Measurements from ENCODE around the gene PRKCI. TPM values are rescaled to one million over a fixed set of nuclear protein-coding genes. Genes with fewer than 3 reads are reported as not detected.
"Not testable (repeated sequence)": the region's sequence is repeated elsewhere in the genome, so short reads cannot be mapped to it uniquely, and the experiment has no call there.

The PRKCI gene
- 62.4 TPM for total RNA-seq

DNA sequence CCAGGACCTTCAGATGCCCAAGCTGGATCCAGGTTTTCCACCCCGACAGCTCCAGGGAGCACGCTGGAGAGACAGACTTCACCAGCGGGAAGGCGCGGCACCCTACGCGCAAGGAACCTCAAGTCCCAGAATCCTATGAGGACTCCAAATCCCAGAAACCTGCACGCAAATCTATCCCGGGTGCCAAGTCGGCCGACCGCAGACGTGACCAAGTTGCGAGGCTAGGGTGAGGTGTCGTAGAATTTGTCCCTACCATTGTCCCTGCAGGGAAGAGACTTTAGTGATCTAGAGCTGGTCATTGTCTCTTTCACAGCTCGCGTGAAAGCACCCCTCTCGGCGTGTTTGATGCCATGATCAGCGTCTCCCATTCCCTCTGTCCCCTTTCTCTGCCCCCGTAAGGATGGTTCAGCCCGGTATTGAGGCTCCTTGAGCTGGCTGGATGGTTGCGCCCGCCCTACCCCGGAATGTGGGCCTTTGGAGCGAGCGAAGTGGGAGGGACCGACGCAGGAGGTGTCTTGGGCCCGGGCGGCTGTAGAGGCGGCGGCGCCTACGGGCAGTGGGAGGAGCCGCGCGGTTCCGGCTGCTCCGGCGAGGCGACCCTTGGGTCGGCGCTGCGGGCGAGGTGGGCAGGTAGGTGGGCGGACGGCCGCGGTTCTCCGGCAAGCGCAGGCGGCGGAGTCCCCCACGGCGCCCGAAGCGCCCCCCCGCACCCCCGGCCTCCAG lies at the start of gene PRKCI:
Gene PRKCI (plus strand): TSS at position 501 of the 723 bp plus-strand sequence. CDS start 246 bp downstream, outside the sequence.
- DNase-seq = peak; percentile 99

DNA sequence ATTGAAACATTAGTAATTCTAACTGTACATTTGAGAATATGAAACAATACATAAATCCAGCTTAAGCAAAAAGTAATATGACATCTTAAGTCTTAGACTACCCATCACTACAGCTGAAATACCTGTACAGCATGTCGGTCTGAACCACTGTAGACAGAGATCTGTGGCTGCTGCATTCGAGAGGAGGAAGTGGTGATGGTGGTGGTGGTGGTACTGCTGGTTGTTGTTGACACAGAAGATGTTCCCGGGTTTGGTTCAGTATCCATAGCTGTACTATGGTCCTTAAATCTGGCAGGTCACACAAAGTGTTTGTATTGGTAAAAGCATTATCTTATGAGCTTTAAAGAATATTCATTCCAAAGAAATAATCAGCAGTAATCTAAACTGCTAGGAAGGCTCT lies 43.6 kb upstream of the PRKCI start:
- no peak for DNase-seq

DNA sequence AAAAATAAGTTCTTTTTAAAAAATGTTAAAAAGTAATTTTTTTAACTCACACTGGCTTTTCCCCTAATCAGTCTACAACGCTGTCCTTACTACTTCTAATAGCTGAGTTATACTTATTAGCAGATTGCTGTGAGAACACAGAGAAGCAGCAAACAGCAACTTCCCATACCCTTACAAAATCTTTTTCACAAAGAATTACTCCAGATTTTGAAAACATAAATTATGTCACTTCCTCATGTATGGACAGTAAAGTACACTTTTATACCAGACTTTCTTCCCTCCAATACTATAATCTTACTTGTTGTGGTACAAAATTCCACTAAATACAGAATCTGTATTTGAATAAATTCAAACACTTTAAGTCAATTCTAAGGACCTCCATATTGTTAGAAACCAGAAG lies 42.8 kb upstream of the PRKCI start:
- no peak for DNase-seq

DNA sequence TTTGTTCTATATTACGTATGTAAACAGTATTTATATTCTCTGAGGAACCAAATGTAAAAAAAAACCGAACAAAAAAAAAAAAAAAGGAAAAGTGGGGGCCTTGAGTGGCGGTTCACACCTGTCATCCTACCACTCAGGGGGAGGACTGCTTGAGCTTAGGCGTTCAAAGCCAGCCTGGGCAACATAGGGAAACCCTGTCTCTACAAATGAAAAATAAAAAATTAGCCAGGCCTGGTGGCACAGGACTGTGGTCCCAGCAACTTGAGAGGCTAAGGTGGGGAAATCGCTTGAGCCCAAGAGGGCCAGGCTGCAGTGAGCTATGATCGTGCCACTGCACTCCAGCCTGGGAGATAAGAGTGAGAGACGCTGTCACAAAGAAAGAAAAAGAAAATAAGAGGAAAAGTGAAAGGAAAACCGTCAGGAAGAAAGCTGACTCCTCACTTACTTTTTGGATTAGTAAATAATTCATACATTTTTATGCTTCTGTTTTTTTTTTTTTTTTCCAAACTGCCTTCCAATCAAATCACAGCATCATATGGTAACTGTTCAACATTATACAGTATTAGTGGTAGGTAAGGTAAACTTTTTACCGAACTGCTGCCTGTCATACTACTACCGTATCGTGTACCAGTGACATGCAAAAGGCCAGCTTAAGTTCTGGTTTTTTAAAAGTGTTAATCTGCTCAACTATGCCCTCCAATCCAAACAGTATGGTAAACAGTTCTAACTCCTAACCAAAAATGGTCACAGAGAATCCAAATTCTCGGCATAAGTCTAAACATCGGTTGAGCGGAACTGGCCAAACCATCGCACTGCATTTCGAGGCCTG lies 41.9 kb upstream of the PRKCI start:
- peak; percentile 57 for DNase-seq

DNA sequence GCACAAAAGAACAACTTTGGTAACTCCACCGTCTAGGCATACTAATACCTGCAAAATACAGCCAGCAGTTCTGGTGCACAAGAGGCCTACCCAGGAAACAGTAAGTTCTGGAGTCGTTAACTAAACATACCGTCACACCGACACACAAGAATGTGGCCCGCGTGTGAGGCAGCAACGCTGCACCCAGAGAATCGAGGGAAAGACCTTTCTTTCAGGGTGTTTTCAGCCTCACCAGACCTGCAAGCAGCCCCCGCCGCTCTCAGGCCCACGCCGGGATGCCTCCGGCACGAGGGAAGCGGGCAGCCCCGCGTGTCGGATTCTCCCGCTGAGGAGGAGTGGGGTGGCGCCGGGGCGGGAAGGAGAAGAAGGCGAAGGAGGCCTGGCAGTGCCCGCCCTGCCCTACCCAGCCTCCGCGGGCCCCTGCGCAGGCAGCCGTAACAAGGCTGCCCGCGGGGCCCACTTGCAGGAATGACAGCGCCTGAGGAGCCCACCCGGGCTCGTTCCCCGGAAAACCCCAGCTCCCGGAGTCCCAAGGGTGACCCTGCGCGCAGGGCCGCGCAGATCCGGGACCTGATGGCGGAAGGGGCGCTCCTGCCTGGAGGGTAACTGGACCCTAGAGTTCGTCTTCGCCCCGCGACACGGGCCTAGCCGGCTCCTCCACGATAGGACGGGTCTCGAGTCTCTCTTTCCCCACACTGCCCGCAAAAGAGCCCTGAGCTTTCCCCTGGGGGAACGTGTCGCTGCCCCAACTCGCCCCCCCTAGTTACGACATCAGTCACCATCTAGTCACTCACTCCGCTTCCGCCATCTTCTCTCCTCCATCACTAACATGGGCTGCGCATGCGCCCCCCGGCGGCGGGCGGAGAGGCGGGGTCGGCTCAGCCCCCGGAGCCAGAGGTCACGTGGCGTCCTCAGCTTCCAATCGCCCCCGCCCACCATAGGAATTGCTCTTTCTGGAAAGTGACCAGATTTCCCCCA lies 41.0 kb upstream of the PRKCI start, which contains the start of gene PHC3:
Gene PHC3 (minus strand): TSS at position 826 of the 978 bp plus-strand sequence. CDS start 18 bp downstream, at position 808.
- peak; percentile 90 for DNase-seq

DNA sequence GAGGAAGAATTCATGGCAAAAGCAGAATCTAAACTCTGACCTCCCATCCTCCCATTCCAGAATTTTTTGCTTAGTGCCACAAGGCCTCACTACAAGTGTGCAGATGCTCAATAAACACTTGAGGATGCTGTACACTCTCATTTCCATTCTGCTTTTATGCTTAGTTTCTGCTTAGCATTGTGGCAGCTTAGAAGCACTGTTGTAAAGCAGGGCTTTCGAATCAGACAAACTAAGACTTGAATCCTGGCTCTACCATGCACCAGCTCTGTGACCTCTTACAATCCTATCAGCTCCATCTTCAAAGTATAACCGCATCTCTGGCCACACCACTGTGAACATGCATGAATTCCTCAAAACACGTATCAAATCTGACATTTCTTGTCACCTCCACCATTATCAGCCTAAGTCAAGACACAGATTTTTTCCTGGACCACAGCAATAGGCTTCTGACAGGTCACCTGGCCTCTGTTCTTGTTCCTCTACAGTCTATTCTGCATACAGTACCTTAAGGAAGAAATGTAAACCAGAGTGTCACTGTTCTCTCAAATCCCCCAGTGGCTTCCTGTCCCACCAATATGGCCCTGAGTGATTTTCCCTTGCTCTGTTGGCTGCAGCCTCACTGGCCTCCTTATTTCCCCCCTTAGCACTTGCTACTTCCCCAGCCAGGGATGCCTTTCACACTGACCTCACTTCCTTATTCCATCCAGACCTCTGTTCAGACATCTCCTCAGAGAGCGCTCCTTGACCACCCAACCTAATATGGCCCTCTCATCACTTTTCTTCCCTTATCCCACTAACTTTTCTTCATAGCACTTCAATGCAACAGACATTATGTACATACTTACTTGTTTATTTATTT lies 32.6 kb upstream of the PRKCI start:
- no peak for DNase-seq

DNA sequence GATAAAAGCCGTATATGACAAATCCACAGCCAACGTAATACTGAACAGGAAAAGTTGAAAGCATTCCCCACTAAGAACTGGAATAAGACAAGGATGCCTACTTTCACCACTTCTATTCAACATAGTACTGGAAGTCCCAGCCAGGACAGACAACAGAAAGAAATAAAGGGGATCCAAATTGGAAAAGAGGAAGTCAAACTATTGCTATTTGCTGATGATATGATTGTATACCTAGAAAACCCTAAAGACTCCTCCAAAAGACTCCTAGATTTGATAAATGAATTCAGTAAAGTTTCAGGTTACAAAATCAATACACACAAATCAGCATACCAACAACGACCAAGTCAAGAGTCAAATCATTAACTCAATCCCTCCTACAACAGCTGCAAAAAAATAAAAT lies 26.5 kb upstream of the PRKCI start:
- DNase-seq = not testable (repeated sequence)

DNA sequence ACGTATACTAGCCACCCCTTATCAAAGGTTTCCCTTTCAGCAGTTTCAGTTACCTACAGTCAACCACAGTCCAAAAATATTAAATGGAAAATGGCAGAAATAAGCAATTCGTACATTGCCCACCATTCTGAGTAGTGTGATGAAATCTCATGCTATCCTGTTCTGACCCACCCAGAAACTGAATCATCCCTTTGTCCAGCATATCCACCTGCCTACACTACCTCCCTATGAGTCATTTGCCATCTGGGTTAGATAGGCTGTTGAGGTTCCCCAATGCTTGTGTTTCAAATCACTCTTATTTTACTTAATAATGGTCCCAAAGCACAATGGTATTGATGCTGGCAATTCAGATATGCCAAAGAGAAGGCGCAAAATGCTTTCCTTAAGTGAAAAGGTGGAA lies 25.4 kb upstream of the PRKCI start:
- no peak for DNase-seq

DNA sequence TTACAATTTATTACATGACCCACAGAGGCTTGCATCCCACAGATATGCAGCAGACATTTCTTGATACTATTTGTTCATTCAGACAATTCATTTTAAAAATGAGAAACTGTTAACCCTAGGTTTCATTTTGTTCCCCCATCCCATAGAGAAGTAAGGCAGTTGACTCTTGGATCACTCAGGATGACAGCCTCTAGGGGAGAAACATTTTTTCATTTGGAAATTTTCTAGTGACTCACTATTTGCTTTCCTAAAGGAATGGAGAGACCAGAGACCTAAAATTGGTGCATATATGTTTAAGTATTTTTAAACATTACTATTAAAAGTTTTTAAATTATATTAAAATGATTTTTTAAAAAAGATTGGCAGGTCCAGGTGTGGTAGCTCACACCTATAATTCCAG lies 21.2 kb upstream of the PRKCI start:
- no peak for DNase-seq

DNA sequence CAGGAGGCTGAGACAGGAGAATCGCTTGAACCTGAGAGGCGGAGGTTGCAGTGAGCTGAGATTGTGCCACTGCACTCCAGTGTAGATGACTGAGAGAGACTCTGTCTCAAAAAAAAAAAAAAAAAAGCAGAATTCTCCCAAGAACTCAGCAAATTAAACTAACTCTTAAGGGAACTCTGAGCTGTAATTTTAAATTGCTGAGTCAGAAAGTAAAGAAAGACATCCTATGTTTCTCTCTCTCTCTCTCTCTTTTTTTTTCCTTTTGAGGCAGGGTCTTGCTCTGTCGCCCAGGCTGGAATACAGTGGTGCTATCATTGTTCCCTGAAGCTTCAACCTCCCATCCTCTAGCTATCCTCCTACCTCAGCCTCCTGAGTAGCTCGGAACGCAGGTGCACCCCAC lies 20.7 kb upstream of the PRKCI start:
- DNase-seq = no peak

DNA sequence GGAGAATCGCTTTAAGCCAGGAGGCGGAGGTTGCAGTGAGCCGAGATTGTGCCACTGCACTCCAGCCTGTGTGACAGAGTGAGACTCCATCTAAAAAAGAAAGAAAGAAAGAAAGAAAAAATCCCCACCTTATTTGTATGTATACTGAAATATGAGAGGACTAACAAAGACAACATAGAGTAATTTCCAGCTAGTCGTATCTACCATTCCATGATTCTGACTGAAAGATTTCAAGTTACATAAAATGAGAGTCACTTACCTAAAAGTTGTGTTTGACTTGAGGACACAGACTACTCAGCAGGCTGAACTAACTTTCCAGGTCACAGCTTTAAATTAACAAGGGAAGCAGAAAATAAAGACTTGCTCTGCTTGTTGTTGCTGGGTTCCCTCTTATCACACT lies 18.8 kb upstream of the PRKCI start:
- no peak for DNase-seq

DNA sequence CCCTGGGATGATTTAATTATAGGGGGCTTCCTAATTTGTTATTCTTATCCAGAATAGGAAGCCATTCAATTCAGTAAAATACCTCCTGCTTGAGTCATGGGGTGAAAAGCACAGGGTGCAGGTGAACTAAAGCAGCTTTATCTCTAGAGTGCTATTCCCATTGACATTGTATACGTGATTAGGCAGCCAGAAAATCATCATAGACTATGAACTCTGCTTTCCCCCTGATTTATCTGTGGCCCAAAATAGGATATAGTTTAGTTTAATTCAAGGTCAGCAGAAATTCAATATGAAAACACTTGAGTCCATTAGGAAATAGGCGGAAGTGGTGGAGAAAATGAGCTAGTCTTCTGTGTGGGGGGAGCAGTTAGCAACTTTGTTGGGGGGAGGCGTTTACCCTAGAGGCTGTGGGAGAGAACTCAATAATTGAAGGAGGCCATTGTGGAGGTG lies 18.2 kb upstream of the PRKCI start:
- no peak for DNase-seq

DNA sequence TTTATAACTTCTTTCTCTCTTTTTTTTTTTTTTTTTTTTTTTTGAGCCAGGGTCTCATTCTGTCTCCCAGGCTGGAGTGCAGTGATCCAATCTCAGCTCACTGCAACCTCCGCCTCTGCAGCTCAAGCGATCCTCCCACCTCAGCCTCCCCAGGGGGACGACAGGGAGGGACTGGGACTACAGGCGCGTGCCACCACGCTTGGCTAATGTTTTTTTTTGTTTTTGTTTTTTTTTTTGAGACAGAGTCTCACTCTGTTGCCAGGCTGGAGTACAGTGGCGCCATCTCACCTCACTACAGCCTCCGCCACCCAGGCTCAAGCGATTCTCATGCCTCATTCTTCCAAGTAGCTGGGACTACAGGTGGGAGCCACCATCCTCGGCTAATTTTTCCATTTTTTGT lies 17.7 kb upstream of the PRKCI start:
- DNase-seq = no peak

DNA sequence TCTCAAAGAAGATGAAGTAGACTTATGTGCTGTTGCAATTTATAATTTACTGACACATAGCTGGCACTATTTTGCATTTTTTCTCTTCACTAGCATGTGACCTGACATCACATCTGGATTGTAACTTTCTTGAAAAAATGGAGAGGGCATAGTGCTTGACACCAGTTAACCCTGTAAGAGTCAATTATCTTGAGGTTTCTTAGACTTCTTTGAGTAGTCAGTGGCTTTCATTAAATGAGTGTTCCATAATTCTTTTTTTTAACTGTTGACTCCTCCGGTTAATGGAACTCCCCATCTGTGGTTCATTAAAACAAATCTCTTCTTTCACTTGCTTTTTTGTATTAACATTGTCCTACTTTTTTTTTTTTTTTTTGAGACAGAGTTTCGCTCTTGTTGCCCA lies 16.9 kb upstream of the PRKCI start:
- peak; percentile 51 for DNase-seq

DNA sequence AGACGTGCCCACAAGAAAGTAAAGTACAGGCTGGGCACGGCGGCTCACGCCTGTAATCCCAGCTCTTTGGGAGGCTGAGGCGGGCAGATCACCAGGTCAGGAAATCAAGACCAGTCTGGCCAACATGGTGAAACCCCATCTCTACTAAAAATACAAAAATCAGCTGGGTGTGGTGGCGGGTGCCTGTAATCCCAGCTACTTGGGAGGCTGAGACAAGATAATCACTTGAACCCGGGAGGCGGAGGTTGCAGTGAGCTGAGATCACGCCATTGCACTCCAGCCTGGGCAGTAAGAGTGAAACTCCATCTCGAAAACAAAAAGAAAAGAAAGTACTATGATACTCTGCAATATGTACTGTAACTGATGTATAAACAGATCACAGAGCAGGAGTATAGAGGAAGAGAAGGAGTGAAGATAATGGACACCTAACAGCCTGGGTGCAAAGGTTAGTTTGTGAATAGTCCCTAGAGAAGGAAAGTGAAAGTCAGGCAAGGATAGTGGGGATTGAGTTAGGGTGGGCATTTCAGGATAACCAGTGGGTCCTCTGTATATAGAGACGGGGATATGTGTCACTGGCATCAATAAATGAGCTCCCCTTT lies 16.0 kb upstream of the PRKCI start:
- DNase-seq = not testable (repeated sequence)

DNA sequence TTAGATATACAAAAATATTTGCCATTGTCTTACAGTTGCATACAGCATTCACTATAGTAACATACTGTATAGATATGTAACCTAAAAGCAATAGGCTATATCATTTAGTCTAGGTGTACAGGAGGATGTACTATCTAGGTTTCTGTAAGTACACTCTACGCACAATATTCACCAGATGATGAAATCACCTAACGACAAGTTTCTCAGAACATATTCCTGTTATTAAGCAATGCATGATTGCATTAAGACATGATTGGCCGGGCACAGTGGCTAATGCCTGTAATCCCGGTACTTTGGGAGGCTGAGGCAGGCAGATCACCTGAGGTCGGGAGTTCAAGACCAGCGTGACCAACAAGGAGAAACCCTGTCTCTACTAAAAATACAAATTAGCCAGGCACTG lies 14.5 kb upstream of the PRKCI start:
- no peak for DNase-seq

DNA sequence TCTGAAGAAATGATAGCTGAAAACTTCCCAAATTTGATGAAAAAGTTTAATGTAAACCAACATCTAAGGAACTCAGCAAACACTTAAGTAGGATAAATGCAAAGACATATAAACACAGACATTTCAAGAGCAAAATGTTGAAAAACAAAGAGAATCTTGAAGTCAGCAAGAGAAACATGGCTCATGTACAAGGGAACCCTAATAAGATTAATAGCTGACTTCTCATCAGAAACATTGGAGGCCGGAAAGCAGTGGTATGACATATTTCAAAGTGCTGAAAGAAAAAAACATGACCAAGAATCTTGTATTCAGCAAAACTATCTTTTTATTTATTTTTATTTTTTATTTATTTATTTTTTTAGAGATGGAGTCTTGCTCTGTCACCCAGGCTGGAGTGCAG lies 10.6 kb upstream of the PRKCI start:
- DNase-seq = no peak

DNA sequence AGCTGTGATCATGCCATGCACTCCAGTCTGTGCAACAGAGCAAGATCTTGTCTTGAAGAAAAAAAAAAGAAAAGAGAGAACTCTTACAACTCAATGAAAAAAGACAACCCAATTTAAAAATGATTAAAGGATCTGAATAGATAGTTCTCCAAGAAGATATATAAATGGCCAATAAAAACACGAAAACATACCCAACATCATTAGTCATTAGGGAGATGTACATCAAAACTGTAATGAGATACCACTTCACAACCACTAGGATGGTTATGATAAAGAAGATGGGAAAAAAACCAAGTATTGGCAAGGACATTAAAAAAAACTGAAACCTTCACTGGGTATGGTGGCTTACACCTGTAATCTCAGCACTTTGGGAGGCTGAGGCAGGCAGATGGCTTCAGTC lies 2.4 kb upstream of the PRKCI start:
- DNase-seq = no peak

DNA sequence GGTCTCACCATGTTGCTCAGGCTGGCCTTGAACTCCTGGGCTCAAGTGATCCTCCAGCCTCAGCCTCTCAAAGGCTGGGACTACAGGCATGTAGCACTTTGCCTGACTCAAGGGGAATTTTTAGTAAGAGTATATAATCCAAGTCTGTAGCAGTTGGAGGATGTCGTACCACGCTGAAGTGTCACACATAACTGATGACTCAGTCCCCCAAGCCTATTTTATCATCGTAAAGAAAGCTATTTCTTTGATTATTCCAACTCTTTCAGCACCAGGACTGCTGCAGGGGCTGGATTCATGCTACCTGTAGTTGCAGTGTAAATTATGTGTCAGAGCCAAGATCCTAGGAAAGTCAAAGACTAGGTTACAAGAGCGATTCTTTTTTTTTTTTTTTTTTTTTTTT lies 1.4 kb upstream of the PRKCI start:
- DNase-seq = no peak

DNA sequence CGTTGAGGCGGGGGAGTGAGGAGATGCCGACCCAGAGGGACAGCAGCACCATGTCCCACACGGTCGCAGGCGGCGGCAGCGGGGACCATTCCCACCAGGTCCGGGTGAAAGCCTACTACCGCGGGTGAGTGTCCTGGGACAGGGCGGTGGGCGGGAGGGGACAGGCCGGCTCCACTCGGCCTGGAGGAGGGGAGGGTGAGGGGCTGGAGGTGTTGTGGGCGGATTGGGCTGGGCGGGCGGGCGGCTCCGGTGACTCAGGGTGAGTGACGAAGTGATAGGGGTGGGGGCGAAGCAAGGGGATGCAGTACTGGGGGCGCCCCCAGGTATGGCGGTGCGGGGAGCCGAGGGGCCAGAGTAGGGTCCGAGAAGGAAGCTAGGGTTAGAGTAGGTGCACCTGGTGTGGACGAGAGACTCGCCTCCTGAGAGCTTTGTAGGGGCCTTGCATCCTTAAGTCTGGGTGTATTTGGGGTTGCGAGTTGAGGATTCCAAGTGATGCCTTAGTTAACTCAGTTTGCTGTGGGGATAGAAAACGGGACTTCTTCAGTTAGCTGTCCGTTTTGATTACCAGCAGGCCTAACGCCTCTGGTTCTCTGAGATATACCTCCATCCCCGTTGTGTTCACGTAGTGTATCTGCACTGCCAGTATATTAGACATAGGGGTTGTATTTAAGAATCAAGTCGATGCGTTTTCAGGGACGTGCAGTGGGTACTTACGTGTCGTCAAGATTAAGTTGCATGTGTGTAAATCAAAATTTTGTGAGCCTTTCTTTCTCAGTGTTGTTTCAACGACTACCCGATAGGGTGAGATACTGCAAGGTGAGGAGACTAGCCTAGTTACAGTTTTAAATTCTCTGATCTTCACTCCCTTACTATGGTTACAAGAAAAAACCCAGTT lies 670 bp downstream of the PRKCI start:
- DNase-seq = peak; percentile 48

Measured in skin of body (tissue), 2 donors.